GM21825 (cell line): ENCODE results near the gene RPS6KC1.
"Not testable (repeated sequence)": the region's sequence is repeated elsewhere in the genome, so short reads cannot be mapped to it uniquely, and the experiment has no call there.

Experiments used
- ATAC-seq: cut with Tn5 transposase; IDR thresholded peaks from one replicate; pipeline ENCODE4 v1.9.1; 2021; ENCODE audit warnings: mild to moderate bottlenecking, moderate library complexity; ENCODE audit not compliant: unreplicated experiment

Gene RPS6KC1

DNA sequence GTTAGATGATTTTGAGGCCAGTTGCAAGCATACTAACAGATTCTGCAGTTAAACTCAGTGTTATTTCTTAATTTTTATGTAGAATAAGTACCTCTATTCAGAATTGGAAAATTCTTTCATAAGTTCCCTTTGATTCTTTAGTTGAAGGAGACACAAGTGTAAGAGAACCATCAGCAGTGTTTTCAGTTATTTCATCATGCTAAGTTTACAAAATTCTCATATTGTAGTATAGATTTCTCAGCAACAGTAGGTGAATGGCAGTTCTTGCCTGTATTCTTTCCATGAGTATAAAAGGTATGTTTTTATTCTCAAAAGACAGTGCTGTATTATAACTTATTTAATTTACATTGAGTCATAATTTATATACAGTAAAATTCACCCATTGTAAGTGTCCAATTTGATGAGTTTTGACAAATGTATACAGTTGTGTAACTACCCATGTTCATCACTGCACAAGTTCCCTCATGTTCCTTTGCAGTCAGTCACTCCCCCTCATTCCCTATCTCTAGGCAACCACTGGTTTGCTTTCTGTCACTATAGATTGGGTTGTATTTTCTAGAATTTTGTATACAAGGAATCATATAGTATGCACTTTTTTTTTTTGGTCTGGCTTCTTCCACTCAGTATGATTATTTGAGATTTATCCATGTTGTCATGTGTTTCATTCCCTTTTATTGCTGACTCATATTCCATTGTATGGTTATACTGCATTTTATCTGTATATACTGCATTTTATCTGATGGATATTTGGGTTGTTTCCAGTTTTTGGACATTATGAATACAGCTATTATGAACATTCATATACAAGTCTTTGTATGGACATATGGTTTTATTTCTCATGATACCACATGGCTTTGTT lies 3.9 kb downstream of the RPS6KC1 start:
- no peak for ATAC-seq

DNA sequence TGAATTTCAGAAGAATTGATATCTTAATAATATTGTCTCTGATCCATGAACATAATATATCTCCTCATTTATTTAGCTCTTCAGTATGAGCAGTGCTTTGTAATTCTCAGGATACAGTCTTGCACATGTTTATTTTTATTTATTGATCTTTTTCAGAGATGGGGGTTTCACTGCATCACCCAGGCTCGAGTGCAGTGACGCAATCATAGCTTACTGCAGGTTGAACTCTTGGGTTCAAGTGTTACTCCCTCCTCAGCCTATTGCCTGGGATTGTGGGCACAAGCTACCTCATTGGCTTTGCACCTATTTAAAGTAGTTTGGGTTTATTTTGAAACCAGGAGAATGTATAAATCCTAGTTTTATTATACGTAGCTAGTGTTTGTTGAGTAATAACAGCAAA lies 4.7 kb downstream of the RPS6KC1 start:
- no peak for ATAC-seq

DNA sequence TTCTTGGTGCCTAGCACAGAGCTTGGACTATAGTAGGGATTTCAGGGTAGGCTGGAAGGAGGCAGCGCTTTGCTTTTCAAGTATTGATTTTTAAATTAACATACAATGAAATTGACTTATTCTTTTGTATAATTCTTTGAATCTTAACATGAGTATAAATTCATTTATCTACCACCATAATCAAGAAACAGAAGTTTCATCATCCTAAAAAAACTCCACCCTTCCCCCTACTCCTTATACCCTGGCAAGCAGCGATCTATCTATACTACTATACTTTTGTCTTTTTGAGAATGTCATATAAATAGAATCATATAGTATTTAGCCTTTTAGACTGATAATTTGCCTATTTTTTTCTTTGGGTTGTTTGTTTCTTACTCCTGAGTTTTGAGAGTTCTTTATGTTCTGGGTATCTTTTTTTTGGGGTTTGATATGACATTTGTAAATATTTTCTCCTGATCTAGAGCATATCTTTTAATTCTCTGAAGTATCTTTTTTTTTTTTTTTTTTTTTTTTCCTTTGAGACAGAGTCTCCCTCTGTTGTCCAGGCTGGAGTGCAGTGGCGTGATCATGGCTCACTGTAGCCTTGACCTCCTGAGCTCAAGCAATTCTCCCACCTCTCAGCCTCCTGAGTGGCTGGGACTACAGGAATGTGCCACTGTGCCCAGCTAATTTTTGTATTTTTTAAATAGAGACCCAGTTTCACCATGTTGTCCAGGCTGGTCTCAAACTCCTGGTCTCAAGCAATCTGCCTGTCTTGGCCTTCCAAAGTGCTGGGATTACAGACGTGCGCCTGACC lies 6.4 kb downstream of the RPS6KC1 start:
- no peak for ATAC-seq

DNA sequence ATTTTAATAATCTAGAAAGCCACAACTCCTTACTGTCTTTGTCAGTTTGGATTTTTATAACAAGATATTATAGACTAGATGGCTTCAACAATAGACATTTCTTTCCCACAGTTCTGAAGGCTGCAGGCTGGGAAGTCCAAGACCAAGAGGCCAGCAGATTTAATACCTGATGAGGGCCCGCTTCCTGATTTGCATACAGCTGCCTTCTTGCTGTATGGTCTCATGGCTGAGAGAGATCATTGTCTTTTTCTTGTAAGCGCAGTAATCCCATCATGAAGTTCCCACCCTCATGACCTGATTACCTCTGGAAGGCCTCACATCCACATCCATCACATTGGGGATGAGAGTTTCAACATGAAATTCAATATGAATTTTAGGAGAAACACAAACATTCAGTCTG lies 9.8 kb downstream of the RPS6KC1 start:
- no peak for ATAC-seq

DNA sequence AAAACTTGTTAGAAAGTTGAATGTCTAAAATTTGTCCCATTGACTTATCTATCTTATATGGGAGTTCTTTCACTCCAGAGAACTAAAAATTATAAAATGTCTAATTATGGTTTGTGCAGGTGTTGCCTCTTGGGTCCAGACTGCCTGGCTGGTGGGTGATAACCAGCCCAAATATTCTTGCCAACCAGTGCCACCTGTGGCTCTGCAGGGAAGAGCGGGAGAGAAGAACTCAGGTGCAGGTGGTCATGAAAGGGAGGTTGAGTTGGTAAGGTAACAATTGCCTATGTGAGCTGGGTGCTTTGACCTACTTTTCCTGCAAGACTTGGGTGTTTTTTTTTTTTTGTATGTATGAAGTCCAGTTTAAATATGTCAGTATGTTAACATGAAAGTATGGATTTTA lies 10.2 kb downstream of the RPS6KC1 start:
- no peak for ATAC-seq

DNA sequence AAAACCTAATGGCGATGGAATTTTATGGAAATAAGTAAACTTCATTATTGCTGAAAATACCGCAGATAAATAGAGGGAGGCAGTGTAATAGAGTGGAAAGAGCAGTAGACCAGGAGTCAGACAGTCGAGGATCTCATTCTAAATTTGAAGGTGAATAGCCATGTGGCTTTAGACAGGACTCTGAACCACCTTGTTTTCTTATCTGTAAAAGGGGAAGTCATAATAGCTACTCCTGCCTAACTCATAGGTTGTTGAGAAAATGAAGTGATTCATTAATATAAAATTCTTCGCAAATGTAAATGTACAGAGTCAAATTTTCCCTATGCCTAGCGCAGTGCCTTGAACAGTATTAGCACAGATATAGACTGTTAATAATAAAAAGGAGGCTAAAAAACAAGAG lies 14.8 kb downstream of the RPS6KC1 start:
- no peak for ATAC-seq

DNA sequence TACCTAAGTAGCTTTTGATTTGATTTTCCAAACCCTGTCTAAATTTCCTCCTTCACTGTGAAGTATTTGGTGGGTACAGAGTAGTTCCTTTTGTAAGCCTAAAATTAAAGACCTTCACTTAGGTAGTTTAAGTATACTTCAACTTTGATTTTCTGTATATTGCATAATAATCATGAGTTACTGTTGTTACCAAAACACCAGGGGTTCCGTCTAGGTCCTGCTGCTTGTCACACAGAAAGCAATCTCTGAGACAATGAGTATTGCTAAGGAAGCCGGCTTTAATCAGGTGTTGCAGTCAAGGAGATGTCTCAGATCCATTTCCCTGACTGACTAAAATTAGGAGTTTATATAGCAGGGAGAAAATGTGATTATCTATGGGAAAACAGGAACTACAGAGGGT lies 15.3 kb downstream of the RPS6KC1 start:
- no peak for ATAC-seq

DNA sequence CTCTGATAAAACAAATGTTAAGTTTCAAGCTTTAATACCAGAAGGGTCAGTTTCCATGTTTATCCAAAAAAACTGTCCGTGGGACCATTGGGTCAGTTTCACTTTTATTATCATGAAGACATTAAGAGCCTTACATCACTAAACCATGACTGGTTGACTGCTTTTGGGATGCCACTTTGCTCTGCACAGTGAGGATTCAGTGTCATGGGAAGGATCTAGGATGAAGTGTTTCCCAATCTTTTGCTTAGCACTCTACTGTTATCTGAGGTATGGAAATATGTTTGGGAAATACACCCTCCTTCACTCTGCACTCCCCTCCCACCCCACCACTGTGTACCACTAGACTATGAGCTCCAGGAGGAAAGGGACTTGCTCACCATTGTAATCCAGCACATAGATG lies 16.3 kb downstream of the RPS6KC1 start:
- ATAC-seq = no peak

DNA sequence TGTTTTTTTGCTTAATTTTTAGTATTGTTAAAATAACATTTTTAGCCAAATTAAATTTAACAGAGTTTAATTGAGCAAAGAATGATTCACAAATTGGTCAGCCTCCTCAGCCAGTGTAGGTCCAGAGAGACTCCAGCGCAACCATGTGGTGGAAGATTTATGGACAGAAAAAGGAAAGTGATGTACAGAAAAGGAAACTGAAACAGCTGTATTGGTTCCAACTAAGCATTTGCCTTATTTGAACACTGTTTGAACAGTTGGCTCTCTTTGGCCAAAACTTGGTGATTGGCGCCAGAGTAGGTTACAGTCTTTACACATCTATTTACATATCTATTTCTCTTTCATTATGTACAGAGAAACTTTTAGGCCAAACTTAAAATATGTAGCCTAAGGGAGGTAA lies 19.4 kb downstream of the RPS6KC1 start:
- ATAC-seq = peak; percentile 93

DNA sequence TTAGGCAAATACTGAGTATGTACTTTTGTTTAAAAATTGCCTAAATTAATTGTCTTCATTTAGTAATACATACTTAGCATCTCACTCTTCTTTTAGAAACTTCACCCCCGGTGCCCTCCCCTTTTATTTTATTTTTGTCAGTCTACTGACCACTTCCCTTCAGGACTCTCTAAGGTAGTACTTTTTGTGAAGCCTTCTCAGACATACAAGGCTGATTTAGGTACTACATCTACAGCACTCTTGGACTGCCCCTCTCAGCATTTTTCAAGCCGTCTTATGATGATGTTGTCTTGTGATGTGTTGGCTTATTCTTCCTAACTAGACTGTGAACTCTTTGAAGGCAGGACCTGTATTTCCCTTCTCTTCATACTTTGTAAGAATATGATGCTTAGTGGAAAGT lies 24.7 kb downstream of the RPS6KC1 start:
- ATAC-seq = peak; percentile 71

DNA sequence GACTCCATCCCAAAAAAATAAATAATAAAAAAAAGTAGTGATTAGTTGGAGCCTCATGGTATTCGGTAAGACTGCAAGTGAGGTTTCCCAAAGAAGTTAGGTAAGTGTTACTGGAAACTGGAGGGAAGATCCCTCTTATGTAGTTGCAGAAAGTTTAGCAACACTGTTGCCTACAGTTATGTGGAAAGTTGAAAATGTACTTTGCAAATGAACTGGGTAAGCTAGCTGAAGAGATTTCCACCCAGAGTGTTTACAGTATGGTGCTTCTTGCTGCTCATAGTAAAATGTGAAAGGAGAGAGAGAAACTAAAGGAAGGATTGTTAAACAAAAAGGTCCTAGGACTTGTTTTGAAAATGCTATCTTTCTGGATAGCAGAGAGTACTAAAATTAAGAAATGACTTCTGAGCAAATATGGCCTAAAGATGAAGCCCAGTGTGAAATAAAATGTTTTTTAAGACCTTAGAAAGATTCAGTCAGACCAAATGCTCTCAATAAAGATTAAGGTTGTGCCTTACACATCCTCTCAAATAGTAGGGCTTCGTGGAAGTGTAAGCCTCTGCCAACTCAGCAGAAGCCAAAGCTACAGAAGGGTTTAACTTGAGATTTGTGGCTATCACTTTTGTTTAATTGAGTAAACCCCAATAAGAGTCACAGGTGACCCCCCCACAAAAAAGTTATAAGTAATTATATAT lies 31.5 kb downstream of the RPS6KC1 start:
- ATAC-seq = no peak

DNA sequence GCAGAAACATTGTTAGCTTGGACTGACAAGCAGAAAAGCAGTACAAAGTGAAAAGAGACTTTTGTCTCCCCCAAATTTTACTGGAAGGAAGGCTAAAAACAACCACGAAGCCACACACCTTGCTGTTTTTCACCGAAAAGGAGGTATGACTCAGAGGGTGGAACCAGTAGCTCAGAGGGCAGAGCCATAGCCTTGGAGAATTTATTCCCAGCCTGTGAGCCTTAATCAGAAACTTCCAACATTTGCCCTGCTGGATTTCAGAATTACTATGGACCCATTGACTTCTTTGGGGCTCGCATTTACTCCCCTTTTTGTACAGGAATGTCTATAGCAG lies 32.0 kb downstream of the RPS6KC1 start:
- ATAC-seq = no peak

DNA sequence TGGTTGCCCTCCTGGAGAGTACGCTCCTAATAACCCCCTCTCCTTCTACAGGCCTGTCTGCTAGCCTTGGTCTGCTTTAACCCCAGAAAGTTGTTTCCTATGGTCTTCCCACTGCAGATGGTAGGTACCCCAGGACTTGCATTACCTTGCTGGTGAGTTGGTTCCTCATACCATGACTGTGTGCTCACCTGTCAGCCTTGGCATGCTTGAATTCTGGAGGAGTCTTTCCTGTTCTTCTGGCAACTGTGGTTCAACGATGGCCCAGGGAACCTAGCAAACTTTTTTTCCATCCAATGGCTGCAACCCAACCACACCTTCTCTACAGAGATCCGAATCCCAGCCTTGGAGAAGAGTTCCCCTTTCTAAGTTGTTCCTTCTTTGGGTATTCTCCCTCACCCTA lies 36.9 kb downstream of the RPS6KC1 start:
- ATAC-seq = no peak

DNA sequence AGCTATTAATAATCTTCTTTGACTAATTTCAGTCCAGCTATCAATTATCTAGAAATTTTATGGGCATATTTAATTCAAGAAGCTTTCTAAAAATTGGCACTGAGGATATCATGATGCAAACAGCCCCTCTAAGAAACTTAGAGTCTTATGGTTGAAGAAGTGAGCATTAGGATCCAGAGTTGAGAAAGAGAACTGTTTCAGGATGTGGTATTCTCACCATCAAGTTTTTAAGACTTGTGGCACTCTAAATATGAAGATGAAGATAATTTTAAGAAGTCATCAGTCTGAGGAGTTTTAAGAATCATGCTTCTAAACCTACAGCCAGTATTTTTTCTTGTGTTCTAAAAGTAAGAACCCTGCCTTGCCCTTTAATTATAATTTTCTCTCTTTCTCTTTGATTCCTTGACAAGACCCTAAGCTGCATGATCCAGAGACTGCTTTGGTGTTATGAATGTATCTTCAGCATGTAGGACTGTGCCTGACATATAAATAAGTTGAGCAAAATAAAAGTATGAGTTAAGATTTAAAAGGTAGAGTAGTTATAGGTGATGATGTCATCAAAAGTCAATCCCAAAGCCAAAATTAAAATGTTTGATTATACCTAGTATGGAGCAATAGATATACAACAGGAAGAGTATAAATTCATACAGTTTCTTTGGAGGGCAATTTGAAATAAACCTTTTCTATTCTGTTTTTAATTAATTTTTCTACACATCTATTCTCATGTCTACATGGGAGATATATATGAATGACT lies 39.1 kb downstream of the RPS6KC1 start:
- no peak for ATAC-seq

DNA sequence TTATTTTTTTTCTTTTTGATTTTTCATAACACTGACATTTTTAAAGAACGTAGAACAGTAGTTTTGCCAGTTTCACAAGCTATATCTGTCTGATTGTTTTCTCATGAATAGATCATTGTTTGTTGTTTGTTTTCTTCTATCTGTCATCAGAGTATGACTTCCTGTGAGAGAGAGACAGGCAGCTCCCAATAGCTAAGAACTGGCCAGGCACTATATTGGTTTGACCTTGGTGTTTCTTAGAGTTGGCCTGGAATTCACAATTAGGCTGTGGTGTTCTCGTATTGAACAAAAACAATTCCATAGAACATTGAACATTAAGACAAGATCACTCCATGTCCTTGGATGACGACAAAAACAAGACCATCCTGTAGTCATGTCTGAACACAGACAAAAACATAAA lies 43.4 kb downstream of the RPS6KC1 start:
- ATAC-seq = no peak

DNA sequence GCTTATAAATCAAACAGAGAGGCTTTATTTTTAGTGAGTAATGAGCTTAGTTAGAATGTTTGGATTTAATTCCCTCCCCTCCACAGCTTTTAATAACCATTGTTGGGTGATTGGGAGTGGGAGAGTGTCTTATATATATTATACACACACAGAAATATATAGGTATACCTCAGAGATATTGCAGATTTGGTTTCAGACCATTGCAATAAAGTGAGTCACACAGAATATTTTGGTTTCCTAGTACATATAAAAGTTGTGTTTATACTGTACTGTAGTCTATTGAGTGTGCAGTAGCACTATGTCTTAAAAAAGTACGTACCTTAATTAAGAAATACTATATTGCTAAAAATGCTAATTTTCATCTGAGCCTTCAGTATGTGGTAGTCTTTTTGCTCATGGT lies 44.4 kb downstream of the RPS6KC1 start:
- no peak for ATAC-seq

DNA sequence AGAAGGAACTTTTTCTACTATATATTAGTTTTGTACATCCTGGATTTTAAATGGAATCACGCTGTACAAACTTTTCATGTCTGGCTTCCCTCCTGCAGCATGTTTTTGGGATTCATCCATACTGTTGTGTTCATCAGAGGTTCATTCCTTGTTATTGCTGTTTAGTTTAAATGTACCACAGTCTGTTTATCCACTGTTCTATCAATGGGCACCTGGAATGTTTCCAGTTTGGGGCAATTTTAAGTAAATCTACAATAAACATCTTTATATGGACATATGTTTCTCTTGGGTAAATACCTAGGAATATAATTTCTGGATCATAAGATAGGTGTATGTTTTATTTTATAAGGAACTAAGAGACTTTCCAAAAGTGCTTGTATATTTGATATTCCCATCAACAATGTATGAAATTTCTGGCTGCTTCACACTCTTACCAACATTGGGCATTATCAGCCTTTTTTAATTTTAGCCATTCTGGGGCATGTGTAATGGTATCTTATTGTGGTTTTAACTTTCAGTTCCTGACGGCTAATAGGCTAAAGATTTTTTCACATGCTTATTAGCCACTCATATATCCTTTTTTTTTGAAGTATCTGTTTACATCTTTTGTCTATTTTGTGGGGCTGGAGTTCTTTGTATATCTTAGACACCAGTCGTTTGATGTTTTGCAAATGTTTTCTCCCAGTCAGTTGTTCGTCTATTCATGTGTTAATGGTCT lies 48.8 kb downstream of the RPS6KC1 start:
- ATAC-seq = no peak

DNA sequence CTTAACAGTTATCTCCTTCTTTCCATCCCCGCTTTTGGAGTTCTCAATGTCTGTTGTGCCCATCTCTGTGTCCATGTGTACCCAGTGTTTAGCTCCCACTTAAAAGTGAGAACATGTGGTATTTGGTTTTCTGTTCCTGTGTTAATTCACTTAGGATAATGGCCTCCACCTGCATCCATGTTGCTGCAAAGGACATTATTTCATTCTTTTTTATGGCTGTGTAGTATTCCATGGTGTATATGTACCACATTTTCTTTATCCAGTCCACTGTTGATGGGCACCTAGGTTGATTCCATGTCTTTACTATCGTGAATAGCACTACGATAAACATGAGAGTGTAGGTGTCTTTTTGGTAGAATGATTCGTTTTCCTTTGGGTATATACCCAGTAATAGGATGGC lies 49.5 kb downstream of the RPS6KC1 start:
- ATAC-seq = not testable (repeated sequence)

DNA sequence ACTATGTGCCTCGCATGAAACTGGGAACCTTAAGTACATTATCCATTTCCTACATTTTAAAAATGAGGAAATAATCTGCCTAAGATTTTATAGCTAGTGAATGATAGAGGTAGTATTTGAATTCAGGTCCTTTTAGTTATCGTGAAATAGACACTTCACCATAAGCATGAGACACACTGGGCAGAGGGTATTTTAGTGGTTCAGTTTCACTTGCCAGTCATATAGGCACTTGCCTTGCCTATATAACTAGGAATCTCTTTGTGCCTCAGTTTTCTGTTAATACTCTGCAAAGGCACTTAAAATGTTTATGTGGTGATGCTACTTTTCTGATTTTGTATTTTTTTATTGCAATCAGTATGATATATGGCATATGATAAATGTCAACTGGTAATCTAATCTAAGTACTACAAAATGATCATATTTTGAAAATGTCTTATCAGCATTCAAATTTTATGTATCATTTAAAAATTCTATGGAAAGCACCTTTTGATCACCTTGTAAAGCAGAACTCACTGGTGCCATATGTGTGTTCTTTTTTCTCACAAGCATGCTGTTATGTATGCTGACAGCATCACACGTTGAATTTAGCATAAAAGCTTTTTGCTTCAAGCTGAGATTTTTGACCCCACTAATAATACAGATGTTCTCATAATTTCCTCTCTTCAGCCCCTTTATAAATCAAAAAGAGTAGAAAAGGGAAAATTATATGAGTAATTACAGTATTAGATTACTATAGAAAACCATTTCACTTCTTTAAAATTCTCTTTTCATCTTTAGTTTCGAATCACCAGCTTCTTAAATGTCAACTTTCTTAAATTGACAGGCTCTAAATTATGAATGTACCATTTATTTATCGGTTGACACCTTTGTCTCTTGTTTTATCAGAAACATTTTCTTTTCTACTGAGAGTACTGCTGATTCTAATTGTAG lies 52.6 kb downstream of the RPS6KC1 start:
- peak; percentile 46 for ATAC-seq
